Measurements from ENCODE around the gene MX2.
"Not testable (repeated sequence)": the region's sequence is repeated elsewhere in the genome, so short reads cannot be mapped to it uniquely, and the experiment has no call there.

MX2 gene

GRCh38 chr21:41387042-41387819 lies 25.4 kb downstream of the MX2 start:
- DNase-seq (ENCODE audit: low spot score), result no peak

DNA sequence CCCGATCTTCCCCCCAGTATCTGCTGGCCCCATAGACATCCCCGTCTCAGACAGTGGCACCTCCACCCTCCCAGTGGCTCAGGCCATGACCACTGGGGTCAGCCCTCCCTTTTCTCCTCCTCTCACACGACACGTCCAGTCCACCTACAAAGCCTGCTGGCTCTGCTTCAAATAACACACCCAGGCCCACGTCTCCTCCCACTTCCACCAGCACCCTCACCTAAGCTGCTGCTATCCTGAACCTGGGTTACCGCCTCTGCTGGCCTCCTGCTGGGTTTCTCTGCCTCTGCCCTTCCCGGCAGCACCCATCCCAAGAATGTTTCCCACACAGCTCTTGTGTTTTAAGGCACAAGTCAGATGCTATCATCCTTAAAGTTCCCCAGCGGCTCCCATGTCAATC lies 26.0 kb downstream of the MX2 start:
- DNase-seq (ENCODE audit: low spot score), result no peak

- no peak for DNase-seq (ENCODE audit: low spot score)
Observed at GRCh38 chr21:41388259-41388658, 26.4 kb downstream of the MX2 start.

GRCh38 chr21:41390043-41390639 lies 28.3 kb downstream of the MX2 start:
- no peak for DNase-seq (ENCODE audit: low spot score)

DNA sequence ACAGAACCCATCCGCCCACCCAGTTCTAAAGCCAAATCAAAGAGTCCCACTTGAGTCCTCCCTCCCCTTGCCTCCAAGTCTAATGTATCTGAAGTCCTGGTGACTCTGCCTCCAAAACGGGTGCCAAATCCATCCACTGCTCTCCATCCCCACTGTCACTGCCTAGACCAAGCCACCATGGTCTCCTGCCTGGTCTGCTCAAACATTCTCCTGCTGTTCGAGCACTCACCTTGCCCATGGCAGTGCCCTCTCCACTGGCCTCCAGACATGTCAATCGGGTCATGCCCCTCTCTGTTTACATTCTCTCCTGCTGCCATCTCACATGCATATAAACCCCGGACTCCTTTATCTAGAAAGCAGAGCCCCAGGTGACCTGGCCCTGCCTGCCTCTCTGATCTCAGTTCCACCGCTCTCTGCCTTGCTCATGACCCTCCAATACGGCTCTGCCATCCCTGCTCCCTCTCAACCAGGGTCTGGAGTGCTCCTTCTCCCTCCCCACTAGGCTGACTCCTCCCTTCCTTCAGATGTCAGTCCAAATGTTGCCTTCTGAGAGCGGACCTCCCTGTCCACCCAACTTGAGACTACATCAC lies 32.1 kb downstream of the MX2 start:
- no peak for DNase-seq (ENCODE audit: low spot score)

- no peak for DNase-seq (ENCODE audit: low spot score)
Observed at GRCh38 chr21:41396558-41397075, 34.8 kb downstream of the MX2 start.

DNA sequence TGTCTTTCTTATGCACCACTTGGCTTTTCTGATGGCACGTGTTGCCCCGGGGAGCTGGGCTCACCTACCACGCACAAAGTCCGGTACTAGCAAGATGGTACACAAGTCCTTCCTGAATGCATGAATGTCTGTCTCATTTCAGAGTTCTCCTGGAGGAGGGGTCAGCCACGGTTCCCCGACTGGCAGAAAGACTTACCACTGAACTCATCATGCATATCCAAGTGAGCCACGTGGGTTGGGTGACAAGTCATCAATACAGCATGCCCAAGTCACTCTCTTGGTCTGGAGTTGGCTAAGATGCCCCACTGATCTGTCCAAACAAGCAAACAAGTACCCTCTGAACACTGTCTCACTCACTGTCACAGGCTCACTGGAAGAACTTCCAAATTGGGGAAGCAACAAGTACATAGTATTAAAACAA lies 35.7 kb downstream of the MX2 start:
- no peak for DNase-seq (ENCODE audit: low spot score)

GRCh38 chr21:41398251-41398650 lies 36.4 kb downstream of the MX2 start:
- no peak for DNase-seq (ENCODE audit: low spot score)

DNA sequence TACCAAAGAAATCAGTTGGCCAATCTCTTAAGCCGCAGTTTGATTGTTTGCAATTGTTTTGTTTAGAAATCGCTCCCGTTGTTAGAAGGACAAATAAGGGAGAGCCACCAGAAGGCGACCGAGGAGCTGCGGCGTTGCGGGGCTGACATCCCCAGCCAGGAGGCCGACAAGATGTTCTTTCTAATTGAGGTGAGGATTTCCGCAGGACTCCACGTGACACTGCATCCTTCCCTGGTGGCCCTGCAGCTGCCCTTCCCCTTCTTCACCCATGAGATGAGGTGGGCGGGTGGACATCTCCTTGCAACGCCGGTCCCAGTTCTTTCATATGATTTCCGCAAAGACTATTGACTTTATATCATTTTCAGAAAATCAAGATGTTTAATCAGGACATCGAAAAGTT lies 37.0 kb downstream of the MX2 start:
- DNase-seq (ENCODE audit: low spot score), result no peak

- no peak for DNase-seq (ENCODE audit: low spot score)
Observed at GRCh38 chr21:41399246-41399800, 37.5 kb downstream of the MX2 start.

- DNase-seq (ENCODE audit: low spot score), result no peak
Observed at GRCh38 chr21:41402231-41402630, 40.4 kb downstream of the MX2 start.

DNA sequence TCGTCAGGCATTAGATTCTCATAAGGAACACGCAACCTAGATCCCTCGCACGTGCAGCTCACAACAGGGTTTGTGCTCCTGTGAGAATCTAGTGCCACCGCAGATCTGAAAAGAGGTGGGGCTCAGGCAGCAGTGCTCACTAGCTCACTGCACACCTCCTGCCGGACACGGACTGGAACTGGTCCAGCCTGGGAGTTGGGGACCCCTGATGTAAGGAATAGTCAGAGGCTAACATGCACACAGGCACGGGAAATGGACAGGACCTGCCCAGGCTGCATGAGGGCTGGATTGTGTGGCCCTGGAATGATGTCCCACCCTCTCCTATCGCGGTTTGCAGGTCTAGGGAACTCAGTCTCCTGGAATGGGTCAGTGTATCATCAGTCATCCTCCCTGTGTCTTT lies 41.0 kb downstream of the MX2 start:
- DNase-seq (ENCODE audit: low spot score), result no peak

GRCh38 chr21:41403331-41403730 lies 41.5 kb downstream of the MX2 start:
- DNase-seq (ENCODE audit: low spot score), result no peak

DNA sequence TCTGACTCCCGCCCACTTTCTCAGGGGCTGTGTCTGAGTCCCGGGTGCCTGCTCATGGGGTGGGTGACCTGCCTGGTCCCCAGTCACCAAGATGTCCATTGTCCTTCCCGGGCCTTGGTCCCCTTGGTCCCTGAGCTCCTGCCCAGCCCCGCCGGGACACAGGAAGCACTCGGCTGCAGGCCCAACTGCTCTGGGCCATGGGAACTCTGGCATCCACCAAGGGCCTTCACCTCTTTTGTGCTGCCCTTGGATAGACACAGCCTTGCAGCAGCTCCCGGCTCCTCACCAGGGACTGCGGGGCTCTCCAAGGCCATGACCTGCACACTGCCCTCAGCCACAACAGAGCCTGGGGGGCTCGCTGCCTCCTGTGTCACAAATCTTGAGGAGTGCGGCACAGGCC lies 42.1 kb downstream of the MX2 start:
- no peak for DNase-seq (ENCODE audit: low spot score)

DNA sequence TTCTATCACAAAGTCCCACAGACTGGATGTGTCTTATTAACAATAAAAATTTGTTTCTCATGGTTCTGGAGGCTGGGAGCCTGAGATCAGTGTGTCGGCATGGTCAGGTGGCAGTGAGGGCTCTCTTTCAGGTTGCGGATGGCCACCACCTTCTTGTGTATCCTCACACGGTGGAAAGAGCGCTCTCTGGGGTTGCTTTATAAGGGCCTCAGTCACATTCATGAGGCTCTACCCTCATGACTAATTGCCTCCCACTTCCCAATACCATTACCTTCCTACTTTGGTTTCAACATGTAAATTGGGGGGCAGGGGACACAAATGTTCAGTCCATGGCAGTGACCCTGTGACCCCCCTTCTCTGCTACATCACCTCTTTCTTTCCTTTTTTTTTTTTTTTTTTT lies 43.5 kb downstream of the MX2 start:
- DNase-seq (ENCODE audit: low spot score), result no peak

DNA sequence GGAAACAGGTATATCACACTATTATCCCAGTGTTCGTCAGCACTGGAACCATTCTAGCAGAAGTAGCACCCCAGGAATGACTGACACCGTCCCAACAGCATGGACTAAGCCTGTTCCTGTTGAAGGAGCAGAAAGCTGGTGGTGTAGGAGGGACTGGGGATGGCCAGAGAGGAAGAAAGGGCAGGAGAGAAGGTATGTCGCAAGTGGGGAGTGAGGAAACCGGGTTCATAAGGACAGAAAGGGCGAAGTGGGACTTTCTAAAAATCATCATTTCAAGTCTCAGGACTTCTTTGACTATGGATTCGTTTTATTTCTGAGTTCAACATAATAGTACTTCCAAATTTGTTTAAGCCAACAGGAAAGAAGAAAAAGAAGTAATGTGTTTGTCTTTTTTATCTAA lies 44.5 kb downstream of the MX2 start:
- no peak for DNase-seq (ENCODE audit: low spot score)

DNA sequence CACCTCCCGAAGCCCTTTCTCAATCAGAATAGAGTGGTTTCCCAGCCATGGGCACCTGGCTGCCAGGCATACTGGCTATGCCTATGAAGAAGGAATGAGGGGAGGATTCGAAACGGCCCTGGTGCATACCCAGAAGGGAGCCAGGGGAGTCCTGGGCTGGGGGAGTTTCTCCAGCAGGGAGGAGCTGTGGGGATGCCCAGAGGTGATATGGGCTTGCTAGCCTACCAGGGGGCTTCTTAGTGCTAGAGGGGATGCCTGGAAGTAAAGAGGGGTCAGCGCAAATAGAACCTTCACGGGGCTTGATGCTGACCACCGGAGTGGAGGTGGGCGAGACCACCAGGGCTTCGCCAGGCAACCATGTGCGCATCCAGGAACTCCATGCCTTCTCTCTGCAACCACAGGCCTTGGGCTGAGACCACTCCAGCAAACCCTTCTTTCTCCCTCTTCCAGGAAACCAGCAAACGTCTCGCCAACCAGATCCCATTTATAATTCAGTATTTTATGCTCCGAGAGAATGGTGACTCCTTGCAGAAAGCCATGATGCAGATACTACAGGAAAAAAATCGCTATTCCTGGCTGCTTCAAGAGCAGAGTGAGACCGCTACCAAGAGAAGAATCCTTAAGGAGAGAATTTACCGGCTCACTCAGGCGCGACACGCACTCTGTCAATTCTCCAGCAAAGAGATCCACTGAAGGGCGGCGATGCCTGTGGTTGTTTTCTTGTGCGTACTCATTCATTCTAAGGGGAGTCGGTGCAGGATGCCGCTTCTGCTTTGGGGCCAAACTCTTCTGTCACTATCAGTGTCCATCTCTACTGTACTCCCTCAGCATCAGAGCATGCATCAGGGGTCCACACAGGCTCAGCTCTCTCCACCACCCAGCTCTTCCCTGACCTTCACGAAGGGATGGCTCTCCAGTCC lies 46.0 kb downstream of the MX2 start:
- no peak for DNase-seq (ENCODE audit: low spot score)

GRCh38 chr21:41410361-41410760 lies 48.5 kb downstream of the MX2 start:
- DNase-seq (ENCODE audit: low spot score), result no peak

DNA sequence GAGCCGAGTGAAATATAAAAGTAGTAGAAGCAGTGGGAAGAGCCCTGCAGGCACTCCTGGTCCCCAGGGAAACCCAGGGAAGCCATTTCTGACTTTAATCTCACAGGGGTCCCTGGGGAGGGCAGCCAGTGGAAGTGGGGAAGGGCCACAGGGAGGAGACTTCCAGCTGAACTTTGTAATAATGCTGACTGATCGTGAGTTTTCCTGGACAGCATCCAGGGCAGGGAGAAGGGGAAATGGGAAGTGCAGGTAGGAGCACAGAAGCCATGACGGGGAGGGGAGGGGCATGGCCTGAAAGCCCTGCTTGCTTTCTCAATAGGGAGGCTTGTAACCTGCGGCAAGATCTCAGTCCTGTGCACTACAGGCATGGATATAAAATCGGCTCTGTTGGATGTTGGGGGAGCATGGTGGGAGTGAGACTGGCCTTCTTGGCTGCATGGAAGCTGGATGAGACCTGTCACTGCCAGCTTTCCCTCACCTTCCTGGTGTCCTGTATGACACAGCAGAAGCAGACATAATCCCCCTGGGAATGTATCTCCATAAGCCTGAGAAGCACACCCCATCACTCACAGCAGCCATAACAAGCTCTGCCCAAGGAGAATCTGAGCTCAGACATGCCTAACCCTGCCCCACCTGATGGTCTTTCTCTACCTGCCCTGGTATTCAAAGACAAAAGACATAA lies 49.1 kb downstream of the MX2 start:
- no peak for DNase-seq (ENCODE audit: low spot score)

GRCh38 chr21:41411449-41412089 lies 49.7 kb downstream of the MX2 start:
- DNase-seq (ENCODE audit: low spot score), result no peak

GRCh38 chr21:41417505-41417904 lies 55.7 kb downstream of the MX2 start:
- DNase-seq (ENCODE audit: low spot score), result not testable (repeated sequence)
